ENCODE measurements around the gene UPK3A. TPM values are rescaled to one million over a fixed set of nuclear protein-coding genes. Genes with fewer than 3 reads are reported as not detected.

The UPK3A gene
- total and polyA plus RNA-seq, 10 of the 15 experiments (the other 5 are each of a cell fraction or from before 2014, with no cell fraction given) = not detected

- BruUV-seq (replicated peaks) = no TSS peak
- no peak for ATAC-seq
- Histone ChIP-seq H3K27ac (ENCODE audit: control insufficient read depth, insufficient read depth) (no peak overlapping the region), H4K20me1 (ENCODE audit: control insufficient read depth, insufficient read depth) (no peaks in the 10 kb centered on the region), H3K9me3 (replicated peaks; ENCODE audit: control insufficient read depth, insufficient read depth, low read length) (no peaks in the 10 kb centered on the region), H3K79me2 (ENCODE audit: control insufficient read depth, insufficient read depth, low read length) (no peaks in the 10 kb centered on the region), H3K27me3 (replicated peaks in 1 of 2; ENCODE audit: control insufficient read depth in 2 of 2, insufficient read depth in 2 of 2, low read length in 1 of 2) (no peaks in the 10 kb centered on the region; a peak in 1 of 4 replicates), H3K36me3 (ENCODE audit: control insufficient read depth in 2 of 2, insufficient read depth in 2 of 2, low read length in 1 of 2) (no peaks in the 10 kb centered on the region), H3K4me1 (ENCODE audit: control insufficient read depth, insufficient read depth, low read length) (peaks cover 23% of the 10 kb centered on the region), H3K9ac (ENCODE audit: control insufficient read depth, insufficient read depth, low read length) (no peak overlapping the region), H3K4me2 (ENCODE audit: control insufficient read depth, insufficient read depth) (no peak overlapping the region), H2AFZ (ENCODE audit: control insufficient read depth, low read depth, low read length) (no peak overlapping the region), H3K4me3 (no peak overlapping the region)
- CTCF ChIA-PET = interaction anchor here (1.2 to 1.3 kb wide), 2 partner anchors 24 to 146 kb away, joined by 3 read pairs; no protein-coding TSS in a partner anchor
- SMC1A ChIA-PET (ENCODE audit: uncharacterized antibody, unreplicated experiment) = interaction anchor here (1.3 kb wide), 1 partner anchor 30 kb away, joined by 5 read pairs; no protein-coding TSS in a partner anchor
- TF ChIP-seq RAD21 (IDR thresholded peaks at IDR 0.05; ENCODE audit: insufficient read depth, low read depth, low read length) (no peak), RAD51 (IDR thresholded peaks at IDR 0.05) (no peak), CREB1 (IDR thresholded peaks at IDR 0.05; ENCODE audit: low read depth) (no peak), IKZF1 (conservative IDR thresholded peaks at IDR 0.05) (no peak), E4F1 (IDR thresholded peaks at IDR 0.05; ENCODE audit: borderline replicate concordance, partially characterized antibody) (no peak), ZBTB40 (IDR thresholded peaks at IDR 0.05; ENCODE audit: borderline replicate concordance) (no peak), TCF12 (IDR thresholded peaks at IDR 0.05; ENCODE audit: low read depth, low read length) (no peak), POLR2AphosphoS2 (IDR thresholded peaks at IDR 0.05; ENCODE audit: low read depth, low read length) (no peak), MEF2A (IDR thresholded peaks at IDR 0.05; ENCODE audit: insufficient read depth, low read depth, low read length) (no peak), PKNOX1 (IDR thresholded peaks at IDR 0.05) (no peak), MYC (IDR thresholded peaks at IDR 0.05; ENCODE audit: insufficient read depth, insufficient read length, insufficient replicate concordance, low read length, severe bottlenecking) (no peak), MTA2 (IDR thresholded peaks at IDR 0.05; ENCODE audit: low read depth) (no peak), MXI1 (IDR thresholded peaks at IDR 0.05; ENCODE audit: low read depth, low read length) (no peak)
- FAIRE-seq = no peak
- in situ Hi-C loops (cut with MboI) = no loop called here
- no peak for DNase-seq (ENCODE audit: low read depth, low spot score)
- RAD21 ChIA-PET (ENCODE audit: unreplicated experiment) = interaction anchor here (0.8 kb wide), 1 partner anchor 11 kb away, joined by 3 read pairs; no protein-coding TSS in a partner anchor
- intact Hi-C loops (cut with micrococcal nuclease; ENCODE audit: unreplicated experiment) = no loop called here
- WGBS (ENCODE audit: insufficient coverage, insufficient replicate concordance, low lambda C conversion rate, missing lambda C conversion rate) = 84% methylated on average over 11 of the region's 12 CpGs
- POLR2A ChIA-PET = interaction anchor here (0.6 kb wide), 1 partner anchor 15 kb away, joined by 3 read pairs; no protein-coding TSS in a partner anchor
Observed at GRCh38 chr22:45286854-45287551, 2.3 kb downstream of the UPK3A start.
